Measurements from ENCODE around the gene NTRK3. TPM values are rescaled to one million over a fixed set of nuclear protein-coding genes. Genes with fewer than 3 reads are reported as not detected.

NTRK3 gene
- total RNA-seq, 1 donor from 2014 or later, result not detected

DNA sequence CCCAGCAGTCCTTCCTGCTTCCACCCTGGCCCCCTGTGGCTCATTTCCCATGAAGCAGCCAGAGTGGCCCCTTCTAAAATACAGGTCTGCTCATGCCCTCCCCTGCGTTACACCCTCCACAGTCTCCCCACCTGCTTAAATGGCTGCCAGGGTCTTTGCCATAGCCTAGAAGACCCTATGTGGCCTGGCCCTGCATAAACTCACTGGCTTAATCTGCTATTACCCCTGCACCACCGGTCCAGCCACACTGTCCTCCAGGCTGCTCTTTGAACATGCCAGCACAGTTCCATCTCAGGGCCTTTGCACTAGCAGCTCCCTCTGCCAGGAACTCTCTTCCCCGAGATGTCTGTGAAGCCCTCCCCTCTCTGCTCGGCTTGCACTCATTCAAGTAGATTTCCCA lies 166.8 kb downstream of the NTRK3 start:
- no peak for DNase-seq (ENCODE audit: low read depth)
- no peak overlapping the region for H3K4me3 ChIP-seq (ENCODE audit: low read depth, low read length)
- TF ChIP-seq, protein P1, sequence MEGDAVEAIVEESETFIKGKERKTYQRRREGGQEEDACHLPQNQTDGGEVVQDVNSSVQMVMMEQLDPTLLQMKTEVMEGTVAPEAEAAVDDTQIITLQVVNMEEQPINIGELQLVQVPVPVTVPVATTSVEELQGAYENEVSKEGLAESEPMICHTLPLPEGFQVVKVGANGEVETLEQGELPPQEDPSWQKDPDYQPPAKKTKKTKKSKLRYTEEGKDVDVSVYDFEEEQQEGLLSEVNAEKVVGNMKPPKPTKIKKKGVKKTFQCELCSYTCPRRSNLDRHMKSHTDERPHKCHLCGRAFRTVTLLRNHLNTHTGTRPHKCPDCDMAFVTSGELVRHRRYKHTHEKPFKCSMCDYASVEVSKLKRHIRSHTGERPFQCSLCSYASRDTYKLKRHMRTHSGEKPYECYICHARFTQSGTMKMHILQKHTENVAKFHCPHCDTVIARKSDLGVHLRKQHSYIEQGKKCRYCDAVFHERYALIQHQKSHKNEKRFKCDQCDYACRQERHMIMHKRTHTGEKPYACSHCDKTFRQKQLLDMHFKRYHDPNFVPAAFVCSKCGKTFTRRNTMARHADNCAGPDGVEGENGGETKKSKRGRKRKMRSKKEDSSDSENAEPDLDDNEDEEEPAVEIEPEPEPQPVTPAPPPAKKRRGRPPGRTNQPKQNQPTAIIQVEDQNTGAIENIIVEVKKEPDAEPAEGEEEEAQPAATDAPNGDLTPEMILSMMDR (conservative IDR thresholded peaks at IDR 0.05; ENCODE audit: low read depth, low read length), result no peak

DNA sequence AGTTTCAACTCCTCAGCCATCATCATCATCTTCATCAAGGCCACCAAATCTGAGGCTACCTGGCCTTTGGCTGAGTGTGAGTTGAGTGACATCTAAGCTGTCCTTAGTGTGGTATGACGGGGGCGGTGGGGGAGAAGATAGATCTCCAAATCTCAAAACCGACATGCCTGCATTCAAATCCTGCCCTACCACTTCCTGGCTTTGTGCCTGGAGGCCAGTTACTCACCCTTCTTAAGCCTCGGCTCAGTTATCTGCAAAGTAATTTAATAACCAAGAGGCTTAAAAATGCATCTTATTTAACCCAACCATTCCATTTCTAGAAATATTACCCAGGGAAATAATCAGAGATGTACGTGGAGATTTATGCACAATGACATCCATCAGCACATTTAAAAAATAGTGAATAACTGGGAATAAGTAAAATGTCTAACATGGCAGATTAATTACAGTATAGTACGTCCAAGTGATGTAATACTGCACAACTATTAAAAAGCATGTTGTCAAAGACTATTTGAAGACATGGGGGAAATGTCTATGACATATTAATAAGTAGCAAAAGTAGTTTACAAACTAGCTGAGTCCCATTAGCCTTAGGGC lies 167.4 kb downstream of the NTRK3 start:
- H3K4me3 ChIP-seq (ENCODE audit: low read depth, low read length), result no peak overlapping the region
- TF ChIP-seq, protein P1 (conservative IDR thresholded peaks at IDR 0.05; ENCODE audit: low read depth, low read length), result no peak
- DNase-seq (ENCODE audit: low read depth), result no peak

DNA sequence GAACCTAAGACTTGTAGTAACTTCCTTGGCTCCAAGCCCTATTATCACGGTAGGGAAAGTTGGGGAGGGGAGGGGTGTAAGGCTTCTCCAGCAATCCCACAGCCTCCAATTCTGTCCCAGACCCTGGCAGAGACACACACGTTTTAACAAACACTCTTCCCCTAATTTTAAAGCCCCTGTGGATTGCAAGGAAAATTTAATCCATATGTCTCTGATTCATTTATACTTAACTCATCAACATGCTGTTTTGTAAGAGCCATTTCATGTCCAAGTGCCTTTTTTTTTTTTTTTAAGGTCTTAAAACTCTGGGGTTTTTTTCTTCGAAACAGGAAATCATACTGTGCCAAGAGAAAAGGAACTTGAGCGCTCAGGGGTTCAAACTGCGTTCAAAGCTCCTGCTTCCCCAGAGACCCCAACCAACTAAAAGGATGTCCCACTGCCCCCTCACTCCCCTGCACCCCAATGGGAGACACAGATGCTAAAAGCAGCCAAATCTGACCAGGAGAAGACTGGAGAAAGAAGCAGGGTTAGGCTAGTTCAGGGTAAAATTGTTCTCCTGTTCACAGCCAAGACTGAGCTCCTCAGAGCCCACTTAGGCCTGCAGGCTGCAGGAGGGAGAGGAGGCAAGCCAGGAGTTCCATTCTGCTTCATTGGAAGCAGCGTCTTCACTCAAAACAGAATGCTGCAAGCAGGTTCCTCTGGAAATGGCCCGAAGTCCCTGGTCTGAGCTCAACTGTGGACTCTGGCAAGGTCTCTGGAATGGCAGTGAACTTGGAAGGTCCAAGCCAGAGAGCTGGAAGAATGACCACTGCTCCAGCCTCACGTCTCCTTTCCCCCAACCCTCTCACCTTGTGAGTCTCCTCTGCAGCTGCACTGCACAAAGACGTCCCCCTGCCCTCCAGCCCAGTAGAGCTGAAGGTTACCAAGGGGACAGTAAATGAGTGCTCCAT lies 172.5 kb downstream of the NTRK3 start:
- no peak overlapping the region for H3K4me3 ChIP-seq (ENCODE audit: low read depth, low read length)
- TF ChIP-seq, protein P1 (conservative IDR thresholded peaks at IDR 0.05; ENCODE audit: low read depth, low read length), result no peak
- DNase-seq (ENCODE audit: low read depth), result no peak

DNA sequence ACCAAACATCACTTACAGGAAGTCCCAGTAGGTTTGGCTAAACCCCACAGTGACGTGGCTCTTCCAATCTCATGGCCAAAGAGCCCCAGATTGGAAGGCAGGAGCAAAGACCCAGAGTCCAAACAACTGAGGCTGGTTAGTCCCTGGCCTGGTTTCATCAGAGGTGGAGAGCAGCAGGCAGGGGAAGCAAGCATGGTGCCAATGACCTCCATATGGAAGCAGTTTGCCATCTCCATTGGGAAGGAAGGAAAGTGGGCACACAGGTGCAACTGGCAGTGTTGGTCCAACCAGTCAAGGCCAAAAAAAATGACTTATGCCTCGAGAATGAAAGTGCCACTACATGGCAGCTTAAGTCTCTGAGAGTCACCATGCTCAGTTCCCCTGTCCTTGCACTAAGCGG lies 175.9 kb downstream of the NTRK3 start:
- H3K4me3 ChIP-seq (ENCODE audit: low read depth, low read length), result no peak overlapping the region
- TF ChIP-seq, protein P1 (conservative IDR thresholded peaks at IDR 0.05; ENCODE audit: low read depth, low read length), result no peak
- DNase-seq (ENCODE audit: low read depth), result no peak

DNA sequence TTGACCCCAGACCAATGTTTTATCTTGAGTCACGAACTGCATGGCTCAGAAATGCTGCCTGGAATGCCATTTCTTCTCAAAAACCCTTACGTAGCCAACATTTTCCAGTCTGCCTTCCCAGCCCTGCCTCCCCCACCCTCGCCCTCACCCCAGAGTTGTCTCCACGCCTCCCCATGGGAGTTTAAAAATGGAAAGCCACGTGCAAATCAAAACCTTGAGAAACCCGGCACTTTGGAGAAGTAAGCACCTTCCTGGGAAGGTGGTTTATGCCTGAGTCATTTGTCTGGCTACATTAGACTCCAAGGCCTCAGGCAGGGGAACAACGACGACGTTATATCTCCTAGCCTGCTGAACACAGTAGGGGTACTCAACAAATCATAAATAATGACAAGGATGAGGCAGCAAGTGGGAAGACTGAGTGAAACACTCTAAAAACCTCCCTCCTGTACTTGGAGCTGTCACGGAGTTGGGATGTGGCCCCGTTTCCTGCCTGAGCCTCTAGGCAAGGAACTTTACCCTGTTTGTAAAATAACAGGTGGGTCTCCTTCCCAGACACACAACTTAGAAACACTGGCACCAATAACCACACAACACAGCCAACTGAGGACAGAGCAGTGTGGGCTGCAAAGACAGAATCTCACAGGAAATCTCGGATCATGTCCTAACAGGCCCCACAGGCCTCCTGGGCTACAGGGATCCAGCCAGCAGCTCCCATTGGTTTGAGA lies 179.1 kb downstream of the NTRK3 start:
- no peak overlapping the region for H3K4me3 ChIP-seq (ENCODE audit: low read depth, low read length)
- no peak for DNase-seq (ENCODE audit: low read depth)
- TF ChIP-seq, protein P1 (conservative IDR thresholded peaks at IDR 0.05; ENCODE audit: low read depth, low read length), result no peak

DNA sequence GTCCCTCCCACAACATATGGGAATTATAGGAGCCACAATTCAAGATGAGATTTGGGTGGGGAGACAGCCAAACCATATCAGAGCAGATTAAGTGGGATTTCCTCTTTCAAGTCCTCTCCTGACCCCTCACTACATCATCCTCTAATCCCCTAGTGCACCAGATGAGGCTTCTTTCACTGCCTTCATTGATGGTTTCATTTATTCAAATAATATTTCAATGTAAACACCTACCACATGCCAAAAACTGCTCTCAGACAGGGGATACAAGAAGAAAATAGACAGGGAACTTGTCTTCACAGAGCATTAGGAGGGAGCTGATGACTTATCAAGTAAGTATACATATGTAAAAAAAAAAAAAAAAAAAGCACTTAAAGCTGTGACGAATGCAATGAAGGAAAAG lies 180.2 kb downstream of the NTRK3 start:
- DNase-seq (ENCODE audit: low read depth), result no peak
- no peak overlapping the region for H3K4me3 ChIP-seq (ENCODE audit: low read depth, low read length)
- TF ChIP-seq, protein P1 (conservative IDR thresholded peaks at IDR 0.05; ENCODE audit: low read depth, low read length), result no peak

Measured in epithelial cell of proximal tubule (primary cell).